Fibroblast of skin of scalp (primary cell): ENCODE results near the gene DAAM2.

Source experiments
- DNase-seq: peaks from one replicate; pipeline ENCODE4 v3.0.0-alpha.2; 2013

The DAAM2 gene

GRCh38 chr6:39889229-39889628 is 97.1 kb downstream of the DAAM2 start:
- no peak for DNase-seq

- no peak for DNase-seq
These were observed 99.2 kb downstream of the DAAM2 start for GRCh38 chr6:39891353-39891752.

DNA sequence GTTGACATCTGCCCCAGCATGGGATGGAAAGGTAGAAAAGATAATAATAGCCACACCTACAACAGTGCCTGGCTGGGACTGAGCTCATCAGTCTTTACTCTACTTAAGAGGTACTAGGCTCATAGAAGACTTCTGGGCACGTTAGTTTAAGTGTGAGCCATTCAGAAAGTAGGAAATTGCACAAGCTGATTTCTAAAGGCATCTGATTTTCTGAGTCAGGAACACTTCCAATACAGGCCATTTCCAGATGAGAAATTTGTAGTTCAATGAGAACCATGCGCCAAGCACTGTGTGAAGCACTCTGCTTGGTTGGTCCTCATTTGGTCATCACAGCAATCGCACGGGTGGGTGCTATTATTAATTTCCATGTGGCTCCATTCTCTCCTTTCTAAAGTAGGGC is 99.8 kb downstream of the DAAM2 start:
- DNase-seq, result no peak

GRCh38 chr6:39892490-39893129 is 100.4 kb downstream of the DAAM2 start:
- peak; percentile 72 for DNase-seq

DNA sequence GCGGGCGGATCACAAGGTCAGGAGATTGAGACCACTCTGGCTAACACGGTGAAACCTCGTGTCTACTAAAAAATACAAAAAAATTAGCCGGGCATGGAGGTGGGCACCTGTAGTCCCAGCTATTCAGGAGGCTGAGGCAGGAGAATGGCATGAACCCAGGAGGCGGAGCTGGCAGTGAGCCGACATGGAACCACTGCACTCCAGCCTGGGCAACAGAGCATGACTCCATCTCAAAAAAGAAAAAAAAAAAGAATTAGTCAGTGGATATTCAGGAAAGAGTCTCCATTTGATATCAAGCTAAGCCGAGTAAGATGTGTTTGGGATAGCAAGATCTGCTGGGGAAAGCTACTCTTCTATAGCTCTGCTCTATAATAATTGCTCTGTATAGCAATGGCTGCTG is 101.1 kb downstream of the DAAM2 start:
- DNase-seq, result no peak

GRCh38 chr6:39896701-39897100 is 104.5 kb downstream of the DAAM2 start:
- DNase-seq, result no peak

GRCh38 chr6:39897698-39898097 is 105.5 kb downstream of the DAAM2 start:
- DNase-seq, result no peak

DNA sequence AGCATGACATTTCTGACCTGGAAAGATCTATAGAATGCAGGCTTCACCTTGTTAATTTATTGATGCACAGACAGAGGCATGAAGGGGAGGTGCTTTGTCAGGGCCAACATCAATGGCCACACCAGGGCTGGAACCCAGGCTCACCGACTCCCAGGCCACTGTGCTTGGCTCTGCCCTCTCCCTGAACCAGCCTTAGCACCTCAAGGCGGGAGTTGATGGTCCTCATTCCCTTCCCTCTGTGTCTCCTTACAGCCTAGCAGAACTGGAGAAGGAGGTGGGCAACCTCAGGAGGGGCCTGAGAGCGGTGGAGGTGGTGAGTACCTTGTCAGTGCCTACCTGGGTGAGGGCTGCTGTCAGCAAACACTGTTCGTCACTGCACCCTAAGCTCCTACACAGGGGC is 106.4 kb downstream of the DAAM2 start:
- no peak for DNase-seq

GRCh38 chr6:39899554-39900295 is 107.5 kb downstream of the DAAM2 start:
- no peak for DNase-seq

- no peak for DNase-seq
These were observed 109.0 kb downstream of the DAAM2 start for GRCh38 chr6:39901116-39901655.

DNA sequence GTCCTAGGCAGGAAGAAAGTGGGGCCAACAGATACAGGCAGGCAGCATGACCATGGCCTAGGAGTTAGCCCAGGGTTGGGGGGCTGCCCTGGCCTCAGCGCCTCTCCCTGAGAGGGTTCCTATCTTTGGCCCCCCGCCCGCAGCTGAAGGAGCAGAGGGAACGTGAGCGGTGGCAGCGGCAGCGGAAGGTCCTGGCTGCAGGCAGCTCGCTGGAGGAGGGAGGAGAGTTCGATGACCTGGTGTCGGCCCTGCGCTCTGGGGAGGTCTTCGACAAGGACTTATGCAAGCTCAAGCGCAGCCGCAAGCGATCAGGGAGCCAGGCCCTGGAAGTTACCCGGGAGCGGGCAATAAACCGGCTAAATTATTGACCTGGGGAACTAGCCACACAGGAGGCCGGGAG is 109.5 kb downstream of the DAAM2 start:
- DNase-seq, result no peak

DNA sequence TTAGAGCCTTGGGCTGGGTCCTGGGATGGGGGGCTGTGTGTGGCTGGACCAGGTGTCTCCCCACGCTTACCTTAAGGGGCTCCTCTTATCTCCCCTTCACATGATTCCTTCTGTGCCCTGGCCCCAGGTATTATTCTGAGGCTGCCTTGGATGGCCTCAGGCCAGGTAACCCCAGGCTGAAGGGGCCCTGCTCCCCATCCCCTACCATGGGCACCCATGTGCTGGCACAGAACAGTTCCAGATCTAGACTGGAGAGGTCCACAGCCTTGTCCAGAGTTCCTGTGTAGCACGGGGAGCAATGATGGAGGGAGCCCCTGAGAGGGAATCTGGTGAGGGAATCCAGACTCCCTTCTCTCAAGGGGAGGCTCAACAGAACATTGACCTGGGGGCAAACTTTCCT is 110.0 kb downstream of the DAAM2 start:
- no peak for DNase-seq

GRCh38 chr6:39902786-39903465 is 110.8 kb downstream of the DAAM2 start:
- no peak for DNase-seq

DNA sequence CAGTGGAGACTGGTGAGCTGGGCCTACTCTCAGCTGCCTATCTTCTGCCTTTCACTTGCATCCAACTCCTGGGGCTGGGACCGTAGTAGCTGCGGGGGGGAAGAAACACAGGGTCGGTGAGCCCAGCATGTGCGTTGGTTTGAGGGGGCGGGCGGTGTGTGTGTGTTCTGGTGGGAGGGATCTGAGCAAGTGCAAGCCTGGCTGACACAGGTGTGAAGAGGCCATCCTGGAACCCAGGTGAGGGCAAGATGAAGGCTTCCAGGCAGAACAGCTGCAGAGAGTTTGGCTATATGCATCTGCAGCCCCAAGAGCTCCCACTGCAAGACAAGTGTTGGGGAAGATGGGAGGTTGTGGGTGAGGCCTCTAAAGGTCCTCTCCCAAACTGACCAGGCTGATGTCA is 111.5 kb downstream of the DAAM2 start:
- no peak for DNase-seq

DNA sequence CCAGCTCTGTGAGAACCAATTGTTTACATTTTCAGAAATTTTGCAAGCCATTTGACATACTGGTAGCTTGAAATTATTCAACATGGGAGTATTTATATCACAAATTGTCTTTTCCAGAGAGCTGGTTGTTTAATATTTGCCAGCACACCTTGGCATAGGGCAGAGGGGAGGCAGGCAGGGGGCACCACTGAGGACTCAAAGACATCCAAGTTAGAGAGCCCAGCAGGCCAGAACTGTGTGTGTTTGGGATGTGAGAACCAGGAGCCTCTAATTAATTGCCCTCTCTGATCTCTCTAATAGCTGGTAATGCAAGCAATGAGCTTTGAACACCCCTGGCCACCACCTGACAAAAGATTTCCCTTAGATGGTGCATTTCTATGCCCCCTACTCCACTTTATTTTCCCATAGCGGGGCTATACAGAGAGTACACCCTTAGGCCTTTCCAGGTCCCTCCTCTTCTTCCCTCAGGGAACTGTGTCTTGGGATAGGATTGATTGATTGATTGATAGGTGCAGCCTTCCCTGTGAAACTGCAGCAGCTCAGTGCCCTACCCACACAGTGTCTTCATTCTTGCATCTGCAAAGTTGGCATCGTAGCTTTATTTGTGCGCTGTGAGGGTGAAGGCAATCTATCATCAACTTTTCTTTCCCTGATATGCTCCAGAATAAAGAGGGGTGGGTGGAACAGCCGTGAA is 112.9 kb downstream of the DAAM2 start:
- no peak for DNase-seq

GRCh38 chr6:39905640-39905975 is 113.4 kb downstream of the DAAM2 start:
- DNase-seq, result no peak

DNA sequence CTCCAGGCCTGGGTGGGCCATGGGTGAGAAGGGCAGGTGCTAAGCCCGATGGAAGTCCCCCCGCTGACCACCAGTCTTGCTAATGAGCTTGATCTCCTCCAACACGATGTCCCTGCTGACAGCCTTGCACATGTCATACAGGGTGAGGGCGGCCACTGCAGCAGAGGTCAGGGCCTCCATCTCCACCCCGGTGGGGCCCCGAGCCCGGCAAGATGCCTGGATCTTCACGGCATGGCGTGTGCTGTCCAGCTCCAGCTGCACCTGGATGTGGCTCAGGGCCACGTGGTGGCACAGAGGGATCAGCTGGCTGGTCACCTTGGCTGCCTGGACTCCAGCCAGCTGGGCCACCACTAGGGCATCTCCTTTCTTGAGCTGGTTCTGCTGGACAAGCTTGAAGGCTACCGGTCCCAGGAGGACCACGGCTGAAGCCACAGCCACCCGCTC is 114.2 kb downstream of the DAAM2 start:
- DNase-seq, result no peak

DNA sequence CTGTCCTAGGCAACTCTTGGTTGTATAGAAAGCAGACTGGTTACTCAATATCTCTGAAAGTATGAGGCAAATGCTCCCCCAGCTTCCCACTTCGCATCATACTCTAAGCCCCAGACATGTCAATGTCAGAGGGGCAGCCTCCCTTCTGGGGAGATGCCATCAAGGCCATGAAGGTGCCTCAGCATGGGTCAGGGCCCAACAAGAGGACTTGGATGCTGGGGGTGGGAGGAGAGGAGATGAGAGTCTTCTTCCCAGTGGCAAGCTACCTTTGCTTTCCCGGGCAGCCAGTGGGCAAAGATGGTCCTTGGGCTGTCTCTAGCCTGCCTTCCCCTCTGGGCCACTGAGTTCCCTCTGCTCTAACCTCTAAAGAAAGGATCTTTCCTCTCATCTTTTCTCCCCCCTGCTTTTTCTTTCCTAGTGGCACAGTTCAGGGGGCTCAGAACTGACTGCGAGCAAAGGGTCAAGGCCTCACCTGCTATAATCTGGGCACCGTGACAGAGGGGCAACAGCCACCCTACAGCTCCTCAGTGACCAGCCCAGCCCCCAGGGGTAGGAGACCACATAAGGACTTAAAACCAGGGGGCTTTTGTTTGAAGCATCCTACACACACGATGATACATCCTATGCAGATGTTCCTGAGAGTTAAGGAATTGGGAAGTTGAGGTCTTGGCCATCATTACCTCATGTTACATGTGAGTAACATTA is 115.8 kb downstream of the DAAM2 start:
- no peak for DNase-seq

GRCh38 chr6:39908838-39909583 is 116.8 kb downstream of the DAAM2 start:
- DNase-seq, result no peak

- DNase-seq, result no peak
These were observed 117.5 kb downstream of the DAAM2 start for GRCh38 chr6:39909701-39910100.

GRCh38 chr6:39910164-39910563 is 118.0 kb downstream of the DAAM2 start:
- DNase-seq, result no peak

GRCh38 chr6:39910744-39911143 is 118.6 kb downstream of the DAAM2 start:
- no peak for DNase-seq
